ENCODE measurements around the gene ITPR1.

The ITPR1 gene

DNA sequence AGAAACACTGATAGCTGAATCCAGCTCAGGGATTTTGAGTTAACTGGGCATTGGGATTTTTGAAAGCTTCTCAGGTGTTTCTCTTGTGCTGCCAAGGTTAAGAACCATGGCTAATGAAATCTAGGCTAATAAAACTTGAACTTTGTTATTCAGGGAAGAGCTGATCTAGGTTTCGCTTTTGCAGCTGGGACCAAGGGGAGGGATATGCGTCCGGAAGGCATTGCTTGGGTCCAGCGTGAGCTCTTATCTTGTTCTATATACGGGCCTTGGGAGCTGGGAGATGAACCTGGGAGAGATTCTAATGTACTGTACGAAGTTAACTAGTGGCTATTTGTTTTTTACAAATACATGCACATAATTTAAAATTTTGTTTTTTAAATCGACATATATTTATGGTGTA lies 29.8 kb downstream of the ITPR1 start:
- TF ChIP-seq, protein P1, sequence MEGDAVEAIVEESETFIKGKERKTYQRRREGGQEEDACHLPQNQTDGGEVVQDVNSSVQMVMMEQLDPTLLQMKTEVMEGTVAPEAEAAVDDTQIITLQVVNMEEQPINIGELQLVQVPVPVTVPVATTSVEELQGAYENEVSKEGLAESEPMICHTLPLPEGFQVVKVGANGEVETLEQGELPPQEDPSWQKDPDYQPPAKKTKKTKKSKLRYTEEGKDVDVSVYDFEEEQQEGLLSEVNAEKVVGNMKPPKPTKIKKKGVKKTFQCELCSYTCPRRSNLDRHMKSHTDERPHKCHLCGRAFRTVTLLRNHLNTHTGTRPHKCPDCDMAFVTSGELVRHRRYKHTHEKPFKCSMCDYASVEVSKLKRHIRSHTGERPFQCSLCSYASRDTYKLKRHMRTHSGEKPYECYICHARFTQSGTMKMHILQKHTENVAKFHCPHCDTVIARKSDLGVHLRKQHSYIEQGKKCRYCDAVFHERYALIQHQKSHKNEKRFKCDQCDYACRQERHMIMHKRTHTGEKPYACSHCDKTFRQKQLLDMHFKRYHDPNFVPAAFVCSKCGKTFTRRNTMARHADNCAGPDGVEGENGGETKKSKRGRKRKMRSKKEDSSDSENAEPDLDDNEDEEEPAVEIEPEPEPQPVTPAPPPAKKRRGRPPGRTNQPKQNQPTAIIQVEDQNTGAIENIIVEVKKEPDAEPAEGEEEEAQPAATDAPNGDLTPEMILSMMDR (IDR thresholded peaks at IDR 0.05; ENCODE audit: low read depth, low read length), result no peak
- H3K4me3 ChIP-seq (replicated peaks in 1 of 2; ENCODE audit: low read depth in 2 of 2, low read length in 2 of 2), result no peak overlapping the region
- DNase-seq (ENCODE audit: low read depth in 2 of 2), result no peak

- TF ChIP-seq, protein P1 (IDR thresholded peaks at IDR 0.05; ENCODE audit: low read depth, low read length), result no peak
- peak; percentile 84 for DNase-seq (ENCODE audit: low read depth in 2 of 2)
- no peak overlapping the region for H3K4me3 ChIP-seq (replicated peaks in 1 of 2; ENCODE audit: low read depth in 2 of 2, low read length in 2 of 2)
Measured at GRCh38 chr3:4523710-4524698, 30.9 kb downstream of the ITPR1 start.

- DNase-seq (ENCODE audit: low read depth in 2 of 2), result no peak
- TF ChIP-seq, protein P1 (IDR thresholded peaks at IDR 0.05; ENCODE audit: low read depth, low read length), result no peak
- no peak overlapping the region for H3K4me3 ChIP-seq (replicated peaks in 1 of 2; ENCODE audit: low read depth in 2 of 2, low read length in 2 of 2)
Measured at GRCh38 chr3:4525560-4526223, 32.5 kb downstream of the ITPR1 start.

DNA sequence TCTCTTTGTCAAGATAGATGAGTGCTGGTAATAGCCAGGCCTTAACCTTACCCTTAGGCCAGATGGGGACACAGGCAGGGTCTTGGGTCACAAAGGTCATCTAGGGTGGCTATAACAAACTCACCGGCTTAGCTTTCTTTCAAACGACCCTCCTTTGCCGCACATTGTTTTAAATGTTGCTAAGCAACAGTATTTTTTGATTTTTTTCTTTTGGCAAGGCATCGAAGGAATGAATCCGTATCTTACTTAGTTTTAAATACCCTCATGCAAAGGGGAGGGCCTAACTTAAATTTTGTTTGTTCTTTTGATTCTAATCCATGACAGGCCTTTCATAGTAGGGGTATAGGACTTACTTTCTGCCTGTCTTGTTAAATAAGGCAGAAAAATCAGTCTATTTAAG lies 35.2 kb downstream of the ITPR1 start:
- no peak for DNase-seq (ENCODE audit: low read depth in 2 of 2)
- TF ChIP-seq, protein P1 (IDR thresholded peaks at IDR 0.05; ENCODE audit: low read depth, low read length), result no peak

GRCh38 chr3:4528819-4529600 lies 35.9 kb downstream of the ITPR1 start:
- DNase-seq (ENCODE audit: low read depth in 2 of 2), result peak in 1 of 2 donors; percentile 47
- TF ChIP-seq, protein P1 (IDR thresholded peaks at IDR 0.05; ENCODE audit: low read depth, low read length), result no peak
- no peak overlapping the region for H3K4me3 ChIP-seq (replicated peaks in 1 of 2; ENCODE audit: low read depth in 2 of 2, low read length in 2 of 2)

More for the DNA sequence above, 35.2 kb downstream of the ITPR1 start:
- no peak overlapping the region for H3K4me3 ChIP-seq (replicated peaks in 1 of 2; ENCODE audit: low read depth in 2 of 2, low read length in 2 of 2)

- TF ChIP-seq, protein P1 (IDR thresholded peaks at IDR 0.05; ENCODE audit: low read depth, low read length), result no peak
- H3K4me3 ChIP-seq (replicated peaks in 1 of 2; ENCODE audit: low read depth in 2 of 2, low read length in 2 of 2), result no peak overlapping the region
- DNase-seq (ENCODE audit: low read depth in 2 of 2), result no peak
Measured at GRCh38 chr3:4529876-4530588, 36.9 kb downstream of the ITPR1 start.

Measured in cardiac fibroblast (primary cell).